ENCODE measurements around the gene CCDC88C. TPM values are rescaled to one million over a fixed set of nuclear protein-coding genes. Genes with fewer than 3 reads are reported as not detected.

Gene CCDC88C
- total and polyA plus RNA-seq, 2 experiments from 2014 or later = 23.6 to 60.7 TPM

DNA sequence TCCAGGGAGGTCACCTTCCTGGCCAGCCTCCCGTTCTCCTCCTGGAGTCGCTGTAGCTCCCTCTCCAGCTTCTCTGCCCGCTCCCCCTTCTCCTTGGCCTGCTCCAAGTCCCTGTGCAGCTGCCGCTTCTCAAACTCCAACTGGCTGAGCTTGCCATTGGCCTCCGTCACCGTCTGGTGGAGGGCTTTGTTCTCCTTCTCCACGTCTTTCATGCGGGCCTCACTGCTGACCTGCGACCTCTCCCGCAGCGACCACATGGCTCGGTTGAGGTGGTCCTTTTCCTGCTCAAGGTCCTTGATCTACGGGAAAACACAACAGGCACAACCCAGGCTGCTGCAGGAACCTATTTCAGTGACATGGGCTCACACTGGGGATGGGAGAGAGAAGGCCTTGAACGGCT, 103.8 kb downstream of the CCDC88C start:
- ATAC-seq = no peak
- Histone ChIP-seq H3F3A (replicated peaks; ENCODE audit: low read depth) (no peaks in the 10 kb centered on the region), H3K4me2 (no peak overlapping the region), H3K27me3 (ENCODE audit: insufficient read depth) (no peaks in the 10 kb centered on the region), H3K4me3 (no peak overlapping the region), H3K27ac (ENCODE audit: low read depth) (no peak overlapping the region), H3K79me2 (replicated peaks; ENCODE audit: insufficient read depth) (no peaks in the 10 kb centered on the region), H3K4me1 (ENCODE audit: insufficient read depth) (no peaks in the 10 kb centered on the region), H4K20me1 (replicated peaks; ENCODE audit: insufficient read depth) (no peaks in the 10 kb centered on the region; the same call in 1 of the 2 replicates), H2AFZ (no peak overlapping the region), H3K9me2 (ENCODE audit: insufficient read depth) (no peaks in the 10 kb centered on the region), H3K36me3 (ENCODE audit: insufficient read depth) (peaks cover 14% of the 10 kb centered on the region)
- Mint-ChIP-seq H3K4me3 (no peak overlapping the region), H3K4me1 (no peaks in the 10 kb centered on the region; the same call in 2 of the 3 replicates), H3K9me3 (peaks cover 36% of the 10 kb centered on the region), H3K27me3 (ENCODE audit: insufficient read depth, low read depth, poor library complexity) (peaks cover 16% of the 10 kb centered on the region), H3K27ac (no peak overlapping the region), H3K36me3 (ENCODE audit: low read depth) (peaks cover 90% of the 10 kb centered on the region)
- DNase-seq (ENCODE audit: low spot score) = no peak
- no peak for TF ChIP-seq NANOG (IDR thresholded peaks at IDR 0.05; ENCODE audit: borderline replicate concordance)
- no peak for TF ChIP-seq ETS1 (IDR thresholded peaks at IDR 0.05)
- no peak for TF ChIP-seq EZH2 (IDR thresholded peaks at IDR 0.05; ENCODE audit: low read depth, unreplicated experiment)
- TF ChIP-seq POLR2AphosphoS5 (IDR thresholded peaks at IDR 0.05; ENCODE audit: low read depth) = no peak
- TF ChIP-seq EZH2phosphoT487 (IDR thresholded peaks at IDR 0.05; ENCODE audit: unreplicated experiment) = no peak
- TF ChIP-seq CREB1 (CRISPR knock-in tag; IDR thresholded peaks at IDR 0.05; ENCODE audit: low read depth) = no peak
- TF ChIP-seq STAT1 (IDR thresholded peaks at IDR 0.05; ENCODE audit: unreplicated experiment) = no peak
- no peak for TF ChIP-seq JUNB (IDR thresholded peaks at IDR 0.05; ENCODE audit: unreplicated experiment)

DNA sequence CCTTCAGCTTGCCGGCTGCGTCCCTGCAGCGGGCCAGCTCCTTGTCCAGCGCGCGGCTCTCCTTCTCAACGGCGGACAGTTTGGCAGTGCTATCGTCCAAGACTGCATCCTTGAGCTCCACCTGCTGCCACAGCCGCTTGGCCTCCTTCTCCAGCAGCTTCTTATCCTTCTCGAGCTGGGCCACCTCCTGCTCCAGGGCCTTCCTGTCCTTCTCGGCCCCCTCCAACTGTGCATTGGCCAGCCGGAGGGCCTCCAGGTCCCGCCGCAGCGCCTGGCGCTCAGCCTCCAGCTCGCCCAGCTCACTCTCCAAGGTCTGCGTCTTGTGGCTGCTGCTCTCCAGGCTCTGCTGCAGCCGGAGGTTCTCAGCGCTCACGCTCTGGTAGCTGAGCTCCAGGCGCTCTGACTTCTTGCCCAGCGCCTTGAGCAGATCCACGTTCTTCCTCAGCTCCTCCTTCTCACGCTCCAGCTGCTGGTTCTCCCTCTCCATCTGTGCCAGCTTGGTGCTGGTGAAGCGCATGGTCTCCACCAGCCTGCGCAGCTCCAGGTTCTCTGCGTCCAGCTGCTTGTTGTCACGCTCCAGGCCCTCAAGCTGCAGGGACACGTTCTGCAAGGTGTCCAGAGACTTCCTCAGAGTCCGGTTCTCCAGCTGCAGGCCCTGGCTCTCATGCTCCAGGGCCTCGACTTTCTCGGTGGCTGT, 104.3 kb downstream of the CCDC88C start:
- ATAC-seq = no peak
- peaks cover 18% of the 10 kb centered on the region for H3K36me3 ChIP-seq (ENCODE audit: insufficient read depth)
- TF ChIP-seq, protein P1, sequence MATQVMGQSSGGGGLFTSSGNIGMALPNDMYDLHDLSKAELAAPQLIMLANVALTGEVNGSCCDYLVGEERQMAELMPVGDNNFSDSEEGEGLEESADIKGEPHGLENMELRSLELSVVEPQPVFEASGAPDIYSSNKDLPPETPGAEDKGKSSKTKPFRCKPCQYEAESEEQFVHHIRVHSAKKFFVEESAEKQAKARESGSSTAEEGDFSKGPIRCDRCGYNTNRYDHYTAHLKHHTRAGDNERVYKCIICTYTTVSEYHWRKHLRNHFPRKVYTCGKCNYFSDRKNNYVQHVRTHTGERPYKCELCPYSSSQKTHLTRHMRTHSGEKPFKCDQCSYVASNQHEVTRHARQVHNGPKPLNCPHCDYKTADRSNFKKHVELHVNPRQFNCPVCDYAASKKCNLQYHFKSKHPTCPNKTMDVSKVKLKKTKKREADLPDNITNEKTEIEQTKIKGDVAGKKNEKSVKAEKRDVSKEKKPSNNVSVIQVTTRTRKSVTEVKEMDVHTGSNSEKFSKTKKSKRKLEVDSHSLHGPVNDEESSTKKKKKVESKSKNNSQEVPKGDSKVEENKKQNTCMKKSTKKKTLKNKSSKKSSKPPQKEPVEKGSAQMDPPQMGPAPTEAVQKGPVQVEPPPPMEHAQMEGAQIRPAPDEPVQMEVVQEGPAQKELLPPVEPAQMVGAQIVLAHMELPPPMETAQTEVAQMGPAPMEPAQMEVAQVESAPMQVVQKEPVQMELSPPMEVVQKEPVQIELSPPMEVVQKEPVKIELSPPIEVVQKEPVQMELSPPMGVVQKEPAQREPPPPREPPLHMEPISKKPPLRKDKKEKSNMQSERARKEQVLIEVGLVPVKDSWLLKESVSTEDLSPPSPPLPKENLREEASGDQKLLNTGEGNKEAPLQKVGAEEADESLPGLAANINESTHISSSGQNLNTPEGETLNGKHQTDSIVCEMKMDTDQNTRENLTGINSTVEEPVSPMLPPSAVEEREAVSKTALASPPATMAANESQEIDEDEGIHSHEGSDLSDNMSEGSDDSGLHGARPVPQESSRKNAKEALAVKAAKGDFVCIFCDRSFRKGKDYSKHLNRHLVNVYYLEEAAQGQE (IDR thresholded peaks at IDR 0.05; ENCODE audit: unreplicated experiment) = no peak
- TF ChIP-seq NANOG (IDR thresholded peaks at IDR 0.05; ENCODE audit: borderline replicate concordance) (no peak), CREB1 (CRISPR knock-in tag; IDR thresholded peaks at IDR 0.05; ENCODE audit: low read depth) (no peak), ZNF462 (CRISPR knock-in tag; IDR thresholded peaks at IDR 0.05) (no peak)

More for the DNA sequence above, 104.3 kb downstream of the CCDC88C start:
- Mint-ChIP-seq H3K4me1 (peaks cover under 1% of the 10 kb centered on the region; the same call in 1 of the 3 replicates), H3K27ac (no peak overlapping the region), H3K4me3 (no peak overlapping the region), H3K27me3 (ENCODE audit: insufficient read depth, low read depth, poor library complexity) (peaks cover 16% of the 10 kb centered on the region), H3K36me3 (ENCODE audit: low read depth) (peaks cover 92% of the 10 kb centered on the region), H3K9me3 (peaks cover 36% of the 10 kb centered on the region)
- Histone ChIP-seq H3F3A (replicated peaks; ENCODE audit: low read depth) (no peaks in the 10 kb centered on the region), H4K20me1 (replicated peaks; ENCODE audit: insufficient read depth) (no peaks in the 10 kb centered on the region; the same call in 1 of the 2 replicates), H3K9me2 (ENCODE audit: insufficient read depth) (no peaks in the 10 kb centered on the region), H3K4me2 (no peak overlapping the region), H3K27me3 (ENCODE audit: insufficient read depth) (no peaks in the 10 kb centered on the region), H2AFZ (no peak overlapping the region), H3K79me2 (replicated peaks; ENCODE audit: insufficient read depth) (no peaks in the 10 kb centered on the region), H3K27ac (ENCODE audit: low read depth) (no peak overlapping the region), H3K4me1 (ENCODE audit: insufficient read depth) (no peaks in the 10 kb centered on the region), H3K4me3 (no peak overlapping the region)
- DNase-seq (ENCODE audit: low spot score) = no peak
